HCT116 (cell line): ENCODE measurements around the gene CACNG5. TPM values are rescaled to one million over a fixed set of nuclear protein-coding genes. Genes with fewer than 3 reads are reported as not detected.

Source experiments
- ATAC-seq: fragments of 200-7000 bp; cut with Tn5 transposase; 2 replicates; pipeline ENCODE4 v1.9.1; 2020; ENCODE audit warnings: mild to moderate bottlenecking, moderate library complexity
- BruUV-seq: library from RNA; stranded (reverse); fragments of 400-500 nt; replicated peaks from 2 replicates; lab custom pipeline; 2021; lab: Mats Ljungman, UMichigan
- CTCF ChIA-PET: fragments of 300-600 bp; sonication (Branson Sonifier 250); formaldehyde crosslinking; loops from one replicate; lab custom pipeline; 2021; ENCODE audit warnings: antibody characterized with exemption; lab: Charles Lee
- POLR2A ChIA-PET: fragments of 300-600, 350-600 bp; sonication (Branson Sonifier 250); formaldehyde crosslinking; loops from one replicate; lab custom pipeline; 2021; ENCODE audit warnings: antibody characterized with exemption; lab: Charles Lee
- RAD21 ChIA-PET, 2 experiments: fragments of 300-600 bp; sonication (Branson Sonifier 250); formaldehyde crosslinking; loops; one replicate each; lab custom pipeline; 2023; ENCODE audit warnings: low total read pairs in 2 of 2; ENCODE audit not compliant: uncharacterized antibody in 2 of 2, unreplicated experiment in 2 of 2, low non-redundant PET in 1 of 2; lab: Charles Lee
- DNase-seq: peaks from one replicate; pipeline ENCODE4 v3.0.0-alpha.2; 2010; ENCODE audit warnings: low read depth, low spot score
- H2AFZ ChIP-seq: fragments of 200-600 bp; shearing (Covaris generic), sonication (generic); 2 replicates; pipeline ENCODE4 v1.6.1; 2017; ENCODE audit warnings: low read depth, mixed run types, mixed read lengths, antibody characterized with exemption, low read length; ENCODE audit not compliant: poor library complexity, severe bottlenecking
- H3K27ac ChIP-seq: 2 replicates; pipeline ENCODE4 v1.5.1; 2012; ENCODE audit warnings: low read depth, low read length
- H3K27me3 ChIP-seq: fragments of 200-600 bp; sonication (generic); 2 replicates; pipeline ENCODE4 v1.6.1; 2016; ENCODE audit warnings: mixed run types, low read length, mixed read lengths; ENCODE audit not compliant: insufficient read depth
- H3K36me3 ChIP-seq, 2 experiments: fragments of 200-500 bp in 1 of 2; fragments of 200-600 bp in 1 of 2; sonication (Bioruptor generic) in 1 of 2; sonication (generic) in 1 of 2; 2 replicates each; pipeline versions ENCODE4 v1.5.1 to v1.6.1; 2014 to 2016; ENCODE audit warnings: low read length in 2 of 2, inconsistent platforms in 1 of 2, mixed read lengths in 1 of 2, mixed run types in 1 of 2; ENCODE audit not compliant: insufficient read depth in 2 of 2, control insufficient read depth in 1 of 2
- H3K4me1 ChIP-seq, 2 experiments: fragments of 200-600 bp in 1 of 2; sonication (generic) in 1 of 2; 2 replicates each; pipeline versions ENCODE4 v1.5.1 to v1.6.1; 2012 to 2017; ENCODE audit warnings: low read length in 2 of 2, inconsistent platforms in 1 of 2, mild to moderate bottlenecking in 1 of 2, mixed read lengths in 1 of 2, mixed run types in 1 of 2, moderate library complexity in 1 of 2; ENCODE audit not compliant: insufficient read depth in 2 of 2, control insufficient read depth in 1 of 2
- H3K4me2 ChIP-seq: fragments of 200-600 bp; sonication (generic); 2 replicates; pipeline ENCODE4 v1.6.1; 2017; ENCODE audit warnings: mixed run types, low read length, mixed read lengths
- H3K4me3 ChIP-seq, 2 experiments: fragments of 200-600 bp in 1 of 2; sonication (generic) in 1 of 2; replicated peaks in 1 of 2; 2 replicates each; pipeline ENCODE4 v1.5.1; 2011 to 2016; ENCODE audit warnings: low read length in 2 of 2, control low read depth in 1 of 2, low read depth in 1 of 2, mild to moderate bottlenecking in 1 of 2, mixed read lengths in 1 of 2, mixed run types in 1 of 2
- H3K79me2 ChIP-seq: fragments of 200-600 bp; sonication (generic); 2 replicates; pipeline ENCODE4 v1.6.1; 2017; ENCODE audit warnings: mild to moderate bottlenecking, mixed run types, low read length, moderate library complexity, mixed read lengths; ENCODE audit not compliant: insufficient read depth
- H3K9ac ChIP-seq: fragments of 200-600 bp; sonication (generic); 2 replicates; pipeline ENCODE4 v1.6.1; 2016; ENCODE audit warnings: low read length, mixed read lengths
- H3K9me2 ChIP-seq: fragments of 200-600 bp; sonication (generic), shearing (Covaris generic); 2 replicates; pipeline ENCODE4 v1.6.1; 2017; ENCODE audit warnings: mixed run types, mild to moderate bottlenecking, moderate library complexity; ENCODE audit not compliant: insufficient read depth
- H3K9me3 ChIP-seq, 2 experiments: fragments of 200-500 bp in 1 of 2; fragments of 200-600 bp in 1 of 2; sonication (Bioruptor generic) in 1 of 2; sonication (generic) in 1 of 2; 2 replicates each; pipeline ENCODE4 v1.6.1; 2014 to 2017; ENCODE audit warnings: low read length in 2 of 2, mixed read lengths in 2 of 2, inconsistent platforms in 1 of 2, low read depth in 1 of 2, mild to moderate bottlenecking in 1 of 2, mixed run types in 1 of 2, moderate library complexity in 1 of 2; ENCODE audit not compliant: control insufficient read depth in 1 of 2, insufficient read depth in 1 of 2
- H4K20me1 ChIP-seq: fragments of 200-600 bp; sonication (generic), shearing (Covaris generic); 2 replicates; pipeline ENCODE4 v1.6.1; 2017; ENCODE audit warnings: mixed run types, mild to moderate bottlenecking, moderate library complexity; ENCODE audit not compliant: insufficient read depth
- CEBPB ChIP-seq: IDR thresholded peaks from 2 replicates; pipeline ENCODE4 v1.6.1; 2012; ENCODE audit warnings: low read depth
- ELF1 ChIP-seq: IDR thresholded peaks from 2 replicates; pipeline ENCODE4 v1.6.1; 2012; ENCODE audit warnings: low read depth, borderline replicate concordance
- EZH2 ChIP-seq: fragments of 200-600 bp; sonication (generic); IDR thresholded peaks from 2 replicates; pipeline ENCODE4 v1.6.1; 2017; ENCODE audit warnings: antibody characterized with exemption, mixed run types
- EZH2phosphoT487 ChIP-seq: fragments of 200-600 bp; IDR thresholded peaks from 2 replicates; pipeline ENCODE4 v1.6.1; 2018; ENCODE audit warnings: antibody characterized with exemption, borderline replicate concordance
- FOSL1 ChIP-seq: IDR thresholded peaks from 2 replicates; pipeline ENCODE4 v1.6.1; 2012; ENCODE audit warnings: low read depth
- MAX ChIP-seq: IDR thresholded peaks from 2 replicates; pipeline ENCODE4 v1.6.1; 2012
- POLR2A ChIP-seq: IDR thresholded peaks from 2 replicates; pipeline ENCODE4 v1.7.0; 2011; ENCODE audit warnings: borderline replicate concordance; ENCODE audit not compliant: insufficient read depth, insufficient read length; ENCODE audit errors: extremely low read depth
- RAD21 ChIP-seq: IDR thresholded peaks from 2 replicates; pipeline ENCODE4 v1.6.1; 2012; ENCODE audit warnings: low read depth, mild to moderate bottlenecking
- REST ChIP-seq: IDR thresholded peaks from 2 replicates; pipeline ENCODE4 v1.6.1; 2012; ENCODE audit warnings: low read depth
- SIN3A ChIP-seq: IDR thresholded peaks from 2 replicates; pipeline ENCODE4 v1.6.1; 2012; ENCODE audit warnings: low read depth
- YY1 ChIP-seq: IDR thresholded peaks from 2 replicates; pipeline ENCODE4 v1.6.1; 2011; ENCODE audit warnings: low read length, low read depth, moderate library complexity, mild to moderate bottlenecking; ENCODE audit not compliant: insufficient replicate concordance; ENCODE audit errors: extremely low read depth
- ZFX ChIP-seq: fragments of 450-650 bp; IDR thresholded peaks from 2 replicates; pipeline ENCODE4 v1.6.1; 2017
- ZNF274 ChIP-seq: fragments of 200-500 bp; sonication (Bioruptor generic); IDR thresholded peaks from 2 replicates; pipeline ENCODE4 v1.6.1; 2014; ENCODE audit warnings: mild to moderate bottlenecking, low read depth, low read length, inconsistent platforms
- intact Hi-C: fragments of 100-400 bp; cut with micrococcal nuclease; formaldehyde crosslinking; loops from 2 replicates; pipeline ENCODE4 v1.10.0; 2022
- total RNA-seq: library from RNA; stranded (reverse); gene quantifications from one replicate; pipeline ENCODE4 v1.2.1, GENCODE V29; 2021; ENCODE audit not compliant: unreplicated experiment
- TF ChIP-seq, protein P1 (sequence below), 3 experiments: fragments of 200-600 bp in 1 of 3; sonication (generic) in 1 of 3; IDR thresholded peaks in 2 of 3; conservative IDR thresholded peaks in 1 of 3; 2 replicates each; pipeline ENCODE4 v1.5.1; 2012 to 2017; ENCODE audit warnings: low read depth in 2 of 3, low read length in 2 of 3, antibody characterized with exemption in 1 of 3, borderline replicate concordance in 1 of 3, control low read depth in 1 of 3, mild to moderate bottlenecking in 1 of 3, mixed read lengths in 1 of 3, mixed run types in 1 of 3, moderate library complexity in 1 of 3; ENCODE audit not compliant: insufficient read depth in 1 of 3

CACNG5 gene
- total RNA-seq, 1 experiment from 2014 or later: not detected

DNA sequence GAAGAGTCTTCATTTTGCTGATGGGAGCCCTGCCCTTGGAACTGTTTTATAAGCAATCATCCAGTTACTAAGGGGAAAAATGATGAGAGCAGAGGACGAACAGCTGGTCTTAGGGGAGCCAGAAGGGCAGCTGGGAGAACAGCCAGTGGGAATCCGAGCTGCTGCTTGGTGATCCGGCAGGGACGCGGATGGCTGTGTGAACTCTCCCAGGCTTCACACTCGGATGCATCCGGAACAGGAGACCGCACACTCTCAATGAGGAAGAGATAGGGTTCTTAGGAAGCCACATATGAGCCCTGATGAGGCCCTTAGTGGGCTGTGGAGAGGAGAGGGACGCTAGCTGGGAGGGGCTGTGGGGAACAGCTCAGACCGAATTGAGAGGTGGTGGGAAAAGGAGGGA is 5.0 kb upstream of the CACNG5 start:
- Histone ChIP-seq H3K4me3 (no peak overlapping the region), H2AFZ (no peak overlapping the region), H3K4me1 (no peaks in the 10 kb centered on the region), H3K9me3 (no peaks in the 10 kb centered on the region), H3K9me2 (no peaks in the 10 kb centered on the region), H3K9ac (no peak overlapping the region), H3K4me2 (no peak overlapping the region), H3K79me2 (no peaks in the 10 kb centered on the region), H4K20me1 (no peaks in the 10 kb centered on the region), H3K27ac (no peak overlapping the region), H3K36me3 (no peaks in the 10 kb centered on the region), H3K27me3 (peaks cover 11% of the 10 kb centered on the region; the same call in 1 of the 2 replicates)
- TF ChIP-seq SIN3A (no peak), MAX (no peak), ZFX (no peak), CEBPB (no peak), POLR2A (no peak), REST (no peak)
- ChIA-PET POLR2A (no interaction called here), CTCF (no interaction called here), RAD21 (no interaction called here)
- ATAC-seq: no peak
- no TSS peak for BruUV-seq
- no peak for DNase-seq
- intact Hi-C loops: no loop called here

DNA sequence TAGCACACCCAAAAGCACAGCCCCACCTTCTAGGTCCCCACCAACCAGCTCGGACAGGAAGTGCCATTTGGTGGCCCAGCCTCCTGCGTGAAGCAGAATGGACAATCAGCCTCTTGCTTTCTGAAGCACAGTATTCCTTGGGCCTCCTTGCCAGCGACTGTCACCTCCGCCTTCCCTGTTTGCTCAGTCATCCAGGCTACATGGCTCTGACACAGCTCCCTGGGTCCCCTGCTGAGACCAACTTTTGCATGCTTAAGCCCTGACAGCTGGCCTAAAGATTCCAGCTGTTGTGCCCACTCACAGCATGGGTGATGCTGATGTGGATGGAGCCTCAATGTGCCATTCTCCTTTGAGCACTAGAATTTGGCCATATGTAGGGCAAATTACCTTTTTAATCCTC is 4.5 kb upstream of the CACNG5 start:
- H2AFZ ChIP-seq: no peak overlapping the region
- no peak for TF ChIP-seq ZFX
- no peak for TF ChIP-seq ZNF274
- no peak for TF ChIP-seq POLR2A
- TF ChIP-seq ELF1: no peak
- no peak for TF ChIP-seq RAD21
- no peak for TF ChIP-seq YY1
- TF ChIP-seq EZH2: no peak
- TF ChIP-seq, protein P1, sequence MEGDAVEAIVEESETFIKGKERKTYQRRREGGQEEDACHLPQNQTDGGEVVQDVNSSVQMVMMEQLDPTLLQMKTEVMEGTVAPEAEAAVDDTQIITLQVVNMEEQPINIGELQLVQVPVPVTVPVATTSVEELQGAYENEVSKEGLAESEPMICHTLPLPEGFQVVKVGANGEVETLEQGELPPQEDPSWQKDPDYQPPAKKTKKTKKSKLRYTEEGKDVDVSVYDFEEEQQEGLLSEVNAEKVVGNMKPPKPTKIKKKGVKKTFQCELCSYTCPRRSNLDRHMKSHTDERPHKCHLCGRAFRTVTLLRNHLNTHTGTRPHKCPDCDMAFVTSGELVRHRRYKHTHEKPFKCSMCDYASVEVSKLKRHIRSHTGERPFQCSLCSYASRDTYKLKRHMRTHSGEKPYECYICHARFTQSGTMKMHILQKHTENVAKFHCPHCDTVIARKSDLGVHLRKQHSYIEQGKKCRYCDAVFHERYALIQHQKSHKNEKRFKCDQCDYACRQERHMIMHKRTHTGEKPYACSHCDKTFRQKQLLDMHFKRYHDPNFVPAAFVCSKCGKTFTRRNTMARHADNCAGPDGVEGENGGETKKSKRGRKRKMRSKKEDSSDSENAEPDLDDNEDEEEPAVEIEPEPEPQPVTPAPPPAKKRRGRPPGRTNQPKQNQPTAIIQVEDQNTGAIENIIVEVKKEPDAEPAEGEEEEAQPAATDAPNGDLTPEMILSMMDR (IDR thresholded peaks at IDR 0.05 in 2 of 3, conservative IDR thresholded peaks at IDR 0.05 in 1 of 3; ENCODE audit: borderline replicate concordance in 1 of 3, insufficient read depth in 1 of 3, low read depth in 2 of 3, low read length in 2 of 3): no peak
- no peak for TF ChIP-seq CEBPB
- no peak for TF ChIP-seq EZH2phosphoT487
- TF ChIP-seq MAX: no peak
- TF ChIP-seq FOSL1: no peak

More for the DNA sequence above, 4.5 kb upstream of the CACNG5 start:
- intact Hi-C loops: no loop called here
- H3K9me2 ChIP-seq: no peaks in the 10 kb centered on the region
- ChIA-PET CTCF (no interaction called here), RAD21 (no interaction called here), POLR2A (interaction anchor here (0.6 kb wide), 1 partner anchor 103 kb away, joined by 5 read pairs; no protein-coding TSS in a partner anchor)
- no peak overlapping the region for H3K4me3 ChIP-seq
- no peaks in the 10 kb centered on the region for H3K79me2 ChIP-seq
- no peak overlapping the region for H3K27ac ChIP-seq
- BruUV-seq: no TSS peak
- H3K9me3 ChIP-seq: no peaks in the 10 kb centered on the region
- DNase-seq (no peak), ATAC-seq (no peak)
- no peaks in the 10 kb centered on the region for H3K36me3 ChIP-seq
- H3K9ac ChIP-seq: no peak overlapping the region
- no peak overlapping the region for H3K4me2 ChIP-seq
- H3K4me1 ChIP-seq: no peaks in the 10 kb centered on the region
- peaks cover 7% of the 10 kb centered on the region; the same call in 1 of the 2 replicates for H3K27me3 ChIP-seq
- no peaks in the 10 kb centered on the region for H4K20me1 ChIP-seq
